HS-5 (cell line): ENCODE results near the gene KRT83.
"Not testable (repeated sequence)": the region's sequence is repeated elsewhere in the genome, so short reads cannot be mapped to it uniquely, and the experiment has no call there.

Experiments used
- DNase-seq: peaks from one replicate; pipeline ENCODE4 v3.0.0-alpha.2; 2012; ENCODE audit warnings: low read depth

The KRT83 gene

GRCh38 chr12:52307836-52308805, 13.1 kb downstream of the KRT83 start:
- no peak for DNase-seq

DNA sequence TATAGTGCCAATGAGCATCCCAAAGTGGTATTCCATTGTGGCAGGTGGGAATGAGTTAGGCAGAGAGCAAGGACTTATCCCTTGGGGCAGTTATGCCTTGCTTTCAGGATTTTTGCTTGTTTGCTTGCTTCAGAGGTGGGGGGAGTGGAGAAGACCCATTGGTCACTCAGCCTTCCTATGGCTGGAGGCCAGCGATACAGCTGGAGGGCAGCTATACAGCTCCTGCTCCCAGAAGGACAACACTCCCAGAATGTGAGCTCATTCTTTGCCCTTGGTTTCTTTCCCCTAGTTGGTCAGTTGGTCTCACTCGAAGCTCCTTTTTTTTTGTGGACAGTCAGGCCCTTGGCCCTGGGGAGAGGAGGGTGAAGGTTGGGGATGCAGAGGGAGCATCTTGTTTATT, 14.5 kb downstream of the KRT83 start:
- no peak for DNase-seq

DNA sequence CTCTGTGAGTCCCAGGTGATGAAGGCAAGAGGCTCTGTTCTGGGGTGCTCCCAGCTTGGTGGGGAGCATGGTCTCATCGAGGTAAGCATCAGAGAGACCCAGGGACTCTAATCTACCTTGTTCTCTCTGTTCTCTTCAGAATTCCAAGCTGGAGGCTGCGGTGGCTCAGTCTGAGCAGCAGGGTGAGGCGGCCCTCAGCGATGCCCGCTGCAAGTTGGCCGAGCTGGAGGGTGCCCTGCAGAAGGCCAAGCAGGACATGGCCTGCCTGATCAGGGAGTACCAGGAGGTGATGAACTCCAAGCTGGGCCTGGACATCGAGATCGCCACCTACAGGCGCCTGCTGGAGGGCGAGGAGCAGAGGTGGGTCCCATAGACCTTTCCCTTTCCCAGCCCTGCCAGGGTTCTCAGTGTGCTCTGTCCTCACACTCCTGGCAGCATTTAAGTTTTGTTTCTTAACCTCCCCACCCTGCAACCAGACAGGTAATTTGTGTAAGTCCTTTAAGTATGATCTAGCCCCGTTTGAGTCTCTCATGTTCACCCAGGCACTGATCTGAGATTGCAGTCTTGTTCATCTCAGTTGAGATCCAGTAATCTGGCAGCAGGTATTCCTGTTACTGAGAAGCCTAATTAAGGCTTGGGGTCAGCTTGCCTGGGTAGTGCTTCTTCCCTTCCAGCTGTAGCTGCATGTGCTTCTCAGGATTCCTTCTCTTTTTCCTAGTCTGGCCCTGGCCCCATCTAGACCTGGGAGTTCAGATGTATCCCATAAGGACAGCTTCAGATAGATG, 15.1 kb downstream of the KRT83 start:
- DNase-seq: no peak

DNA sequence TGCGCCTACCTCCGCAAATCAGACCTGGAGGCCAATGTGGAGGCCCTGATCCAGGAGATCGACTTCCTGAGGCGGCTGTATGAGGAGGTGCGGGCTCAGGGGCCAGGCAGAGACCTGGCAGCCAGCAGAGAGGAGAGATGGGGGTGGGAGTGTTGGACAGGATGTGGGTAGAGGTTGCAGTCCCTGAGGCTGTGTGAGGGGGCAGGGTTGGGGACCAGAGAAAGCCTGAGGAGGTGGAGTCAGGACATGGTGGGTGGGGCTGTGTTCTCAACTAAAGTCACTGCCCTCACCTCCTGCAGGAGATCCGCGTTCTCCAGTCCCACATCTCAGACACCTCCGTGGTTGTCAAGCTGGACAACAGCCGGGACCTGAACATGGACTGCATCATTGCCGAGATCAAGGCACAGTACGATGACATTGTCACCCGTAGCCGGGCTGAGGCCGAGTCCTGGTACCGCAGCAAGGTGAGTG, 16.2 kb downstream of the KRT83 start:
- not testable (repeated sequence) for DNase-seq

DNA sequence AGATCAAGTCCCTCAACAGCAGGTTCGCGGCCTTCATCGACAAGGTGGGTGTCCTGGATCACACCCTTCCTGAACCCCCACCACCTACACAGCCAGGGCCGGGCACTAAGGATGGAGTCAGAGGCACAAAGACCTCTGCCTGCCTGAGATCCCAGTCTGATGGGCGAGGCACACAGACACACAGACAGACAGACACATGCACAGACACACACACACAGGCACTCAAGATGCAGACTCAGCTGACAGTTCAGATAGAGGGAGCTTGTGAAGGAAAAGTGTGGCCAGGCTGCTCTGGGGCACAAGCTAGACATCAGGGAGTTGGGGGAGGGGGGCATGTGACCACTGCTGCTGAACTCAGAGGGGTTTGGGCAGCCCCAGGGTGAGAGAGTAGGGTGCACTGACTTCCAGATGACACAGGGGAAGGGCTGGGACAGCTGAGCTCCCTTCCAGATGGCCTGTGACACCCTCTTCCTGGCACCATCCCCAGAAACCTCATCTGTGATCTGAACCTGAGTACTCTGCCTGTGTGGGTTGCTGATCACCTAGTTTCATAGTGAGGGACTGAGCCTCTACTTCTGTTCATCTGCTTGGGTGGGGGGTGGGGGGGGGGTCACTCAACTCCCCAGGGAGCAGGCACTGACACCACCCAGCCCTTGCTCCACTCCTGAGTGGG, 18.8 kb downstream of the KRT83 start:
- DNase-seq: not testable (repeated sequence)

DNA sequence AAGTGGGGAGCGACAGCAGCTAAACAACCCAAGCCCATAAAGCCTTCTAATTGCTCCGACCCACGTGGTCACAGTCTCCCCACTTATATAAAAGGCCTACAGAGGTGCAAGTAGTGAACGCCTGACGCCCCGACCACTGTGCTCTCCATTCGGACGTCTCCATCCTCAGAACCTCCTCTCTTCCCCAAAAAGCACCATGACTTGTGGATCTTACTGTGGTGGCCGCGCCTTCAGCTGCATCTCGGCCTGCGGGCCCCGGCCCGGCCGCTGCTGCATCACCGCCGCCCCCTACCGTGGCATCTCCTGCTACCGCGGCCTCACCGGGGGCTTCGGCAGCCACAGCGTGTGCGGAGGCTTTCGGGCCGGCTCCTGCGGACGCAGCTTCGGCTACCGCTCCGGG, 19.5 kb downstream of the KRT83 start:
- DNase-seq: not testable (repeated sequence)

GRCh38 chr12:52300796-52301691, 20.2 kb downstream of the KRT83 start:
- DNase-seq: no peak

DNA sequence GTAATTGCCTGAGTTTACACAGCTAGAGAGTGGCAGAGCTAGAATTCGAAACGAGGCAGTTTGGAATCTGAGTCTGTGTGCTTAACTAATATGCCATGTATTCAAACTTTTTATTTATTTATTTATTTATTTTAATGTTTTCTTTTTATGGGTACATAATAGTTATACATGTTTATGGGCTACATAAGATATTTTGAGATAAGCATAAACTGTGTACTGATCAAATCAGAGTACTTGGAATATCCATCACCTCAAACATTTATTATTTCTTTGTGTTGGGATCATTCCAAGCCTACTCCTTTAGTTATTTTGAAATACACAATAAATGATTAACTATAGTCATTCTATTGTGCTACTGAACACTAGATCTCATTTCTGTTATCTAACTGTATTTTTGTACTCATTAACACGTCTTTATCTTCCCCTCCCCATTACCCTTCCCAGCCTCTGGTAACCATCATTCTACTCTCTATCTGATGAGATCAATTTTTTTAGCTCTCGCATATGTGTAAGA, 22.5 kb downstream of the KRT83 start:
- DNase-seq: no peak

GRCh38 chr12:52296572-52297215, 24.5 kb downstream of the KRT83 start:
- DNase-seq: no peak

GRCh38 chr12:52295663-52296062, 25.5 kb downstream of the KRT83 start:
- DNase-seq: no peak

- DNase-seq: no peak
Observed at GRCh38 chr12:52294803-52295202, 26.4 kb downstream of the KRT83 start.

GRCh38 chr12:52293926-52294325, 27.3 kb downstream of the KRT83 start:
- no peak for DNase-seq

GRCh38 chr12:52291267-52291935, 29.8 kb downstream of the KRT83 start, which contains the start of gene KRT81:
TSS of gene KRT81 (minus strand) at chr12:52291534. CDS start at chr12:52291465, 69 bp downstream.
- no peak for DNase-seq

DNA sequence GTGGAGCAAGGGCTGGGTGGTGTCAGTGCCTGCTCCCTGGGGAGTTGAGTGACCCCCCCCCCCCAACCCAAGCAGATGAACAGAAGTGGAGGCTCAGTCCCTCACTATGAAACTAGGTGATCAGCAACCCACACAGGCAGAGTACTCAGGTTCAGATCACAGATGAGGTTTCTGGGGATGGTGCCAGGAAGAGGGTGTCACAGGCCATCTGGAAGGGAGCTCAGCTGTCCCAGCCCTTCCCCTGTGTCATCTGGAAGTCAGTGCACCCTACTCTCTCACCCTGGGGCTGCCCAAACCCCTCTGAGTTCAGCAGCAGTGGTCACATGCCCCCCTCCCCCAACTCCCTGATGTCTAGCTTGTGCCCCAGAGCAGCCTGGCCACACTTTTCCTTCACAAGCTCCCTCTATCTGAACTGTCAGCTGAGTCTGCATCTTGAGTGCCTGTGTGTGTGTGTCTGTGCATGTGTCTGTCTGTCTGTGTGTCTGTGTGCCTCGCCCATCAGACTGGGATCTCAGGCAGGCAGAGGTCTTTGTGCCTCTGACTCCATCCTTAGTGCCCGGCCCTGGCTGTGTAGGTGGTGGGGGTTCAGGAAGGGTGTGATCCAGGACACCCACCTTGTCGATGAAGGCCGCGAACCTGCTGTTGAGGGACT, 30.6 kb downstream of the KRT83 start:
- DNase-seq: not testable (repeated sequence)

GRCh38 chr12:52287816-52288805, 33.1 kb downstream of the KRT83 start:
- DNase-seq: not testable (repeated sequence)

DNA sequence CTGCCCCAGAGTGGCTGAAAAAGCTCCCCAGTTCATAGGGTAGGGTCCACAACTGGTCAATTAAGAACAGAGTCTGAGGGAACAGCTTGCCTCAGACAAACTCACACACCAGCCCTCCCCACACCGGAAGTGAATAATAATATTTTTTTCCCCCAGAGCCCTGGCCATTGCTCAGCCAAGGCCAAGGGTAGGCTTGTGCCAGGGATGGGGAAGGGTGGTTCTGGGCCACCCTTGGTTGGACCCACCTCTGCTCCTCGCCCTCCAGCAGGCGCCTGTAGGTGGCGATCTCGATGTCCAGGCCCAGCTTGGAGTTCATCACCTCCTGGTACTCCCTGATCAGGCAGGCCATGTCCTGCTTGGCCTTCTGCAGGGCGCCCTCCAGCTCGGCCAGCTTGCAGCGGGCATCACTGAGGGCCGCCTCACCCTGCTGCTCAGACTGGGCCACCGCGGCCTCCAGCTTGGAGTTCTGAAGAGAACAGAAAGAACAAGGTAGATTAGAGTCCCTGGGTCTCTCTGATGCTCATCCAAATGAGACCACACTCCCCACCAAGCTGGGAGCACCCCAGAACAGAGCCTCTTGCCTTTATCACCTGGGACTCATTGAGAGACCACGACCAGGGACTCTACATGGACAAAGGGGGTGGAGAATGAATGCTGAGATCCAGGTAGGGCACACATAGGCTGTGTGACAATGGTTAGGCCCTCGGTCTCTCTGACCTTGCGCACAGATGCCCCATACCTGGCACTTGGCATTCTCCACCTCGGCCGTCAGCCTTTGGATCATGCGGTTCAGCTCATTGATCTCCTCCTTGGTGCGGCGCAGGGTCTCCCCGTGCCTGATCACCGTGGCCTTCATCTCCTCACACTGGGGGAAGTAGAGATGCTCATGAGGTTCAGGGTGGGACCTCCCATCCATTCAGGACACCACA, 34.1 kb downstream of the KRT83 start:
- not testable (repeated sequence) for DNase-seq
